GM18502 (cell line): ENCODE measurements around the gene FSTL4.
A peak's percentile ranks its signal among the peaks of the same experiment; 100 is the strongest.

Experiments used
- ATAC-seq: cut with Tn5 transposase; IDR thresholded peaks from one replicate; pipeline ENCODE4 v1.9.1; 2021; ENCODE audit warnings: mild to moderate bottlenecking; ENCODE audit not compliant: unreplicated experiment, poor library complexity

FSTL4 gene

GRCh38 chr5:133412661-133413060, 199.7 kb downstream of the FSTL4 start:
- ATAC-seq = no peak

DNA sequence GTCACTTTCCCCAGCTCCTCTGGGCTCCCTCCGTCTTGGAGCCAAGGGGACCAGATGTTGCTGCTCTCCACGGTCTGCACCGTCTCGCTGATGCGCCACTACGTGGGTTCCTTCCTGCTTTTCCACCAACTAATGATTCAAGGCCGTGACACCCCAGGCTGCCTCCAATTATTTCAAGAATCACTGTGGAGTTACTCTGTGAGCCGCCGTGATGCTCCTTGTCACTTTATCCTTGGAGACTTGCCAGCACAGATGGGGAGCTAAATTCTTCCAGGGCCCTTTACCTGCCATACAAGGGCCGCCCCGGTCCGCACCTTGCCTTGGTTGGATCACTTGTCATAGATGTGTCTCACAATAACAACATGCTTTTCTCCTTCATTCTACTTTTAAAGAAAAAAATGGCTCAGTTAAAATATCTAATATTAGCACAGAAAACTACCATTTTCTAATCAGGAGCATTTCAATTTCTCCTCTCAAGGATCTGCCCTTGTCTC, 202.0 kb downstream of the FSTL4 start:
- no peak for ATAC-seq

DNA sequence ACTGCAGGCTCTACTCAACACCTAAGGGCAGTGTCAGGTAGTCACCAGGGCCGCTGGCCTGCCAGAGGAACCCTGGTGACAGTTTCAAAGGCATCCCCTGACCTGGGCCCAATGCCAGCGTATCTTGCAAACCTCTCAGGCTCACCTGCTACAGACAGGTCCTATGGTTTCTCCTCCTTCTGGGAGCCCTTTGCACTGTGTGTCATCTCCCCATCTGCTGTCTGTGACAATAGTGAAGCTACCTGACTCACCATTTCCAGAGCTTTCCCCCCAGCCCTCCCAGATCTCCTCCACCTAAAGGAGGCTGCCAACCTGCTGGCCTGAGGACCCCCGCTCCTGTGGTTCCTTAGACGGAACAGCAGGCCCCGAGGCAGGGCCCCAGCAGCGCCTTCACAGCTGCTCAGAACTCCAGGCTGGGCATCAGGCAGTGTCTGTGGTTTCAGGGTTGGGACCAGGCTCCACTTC, 203.1 kb downstream of the FSTL4 start:
- ATAC-seq = no peak

DNA sequence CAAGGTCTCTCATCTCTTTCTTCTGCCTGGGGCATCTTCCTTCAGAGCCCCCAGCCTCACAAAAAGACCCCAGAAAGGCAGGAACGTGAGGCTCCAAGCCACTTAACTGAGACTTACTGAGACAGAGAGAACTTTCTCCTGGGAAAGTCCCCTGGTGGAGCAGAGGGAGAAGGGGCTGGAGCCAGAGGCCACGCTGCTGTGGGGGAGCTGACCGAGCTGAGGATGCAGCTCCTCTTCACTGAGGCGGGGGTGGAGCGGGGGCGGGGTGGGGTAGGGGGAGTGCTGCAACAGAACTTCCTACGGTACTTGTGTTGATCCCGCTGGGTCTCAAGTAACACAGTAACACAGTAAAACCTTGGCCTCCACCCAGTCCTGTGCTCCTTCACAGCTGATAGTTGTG, 204.0 kb downstream of the FSTL4 start:
- ATAC-seq = no peak

DNA sequence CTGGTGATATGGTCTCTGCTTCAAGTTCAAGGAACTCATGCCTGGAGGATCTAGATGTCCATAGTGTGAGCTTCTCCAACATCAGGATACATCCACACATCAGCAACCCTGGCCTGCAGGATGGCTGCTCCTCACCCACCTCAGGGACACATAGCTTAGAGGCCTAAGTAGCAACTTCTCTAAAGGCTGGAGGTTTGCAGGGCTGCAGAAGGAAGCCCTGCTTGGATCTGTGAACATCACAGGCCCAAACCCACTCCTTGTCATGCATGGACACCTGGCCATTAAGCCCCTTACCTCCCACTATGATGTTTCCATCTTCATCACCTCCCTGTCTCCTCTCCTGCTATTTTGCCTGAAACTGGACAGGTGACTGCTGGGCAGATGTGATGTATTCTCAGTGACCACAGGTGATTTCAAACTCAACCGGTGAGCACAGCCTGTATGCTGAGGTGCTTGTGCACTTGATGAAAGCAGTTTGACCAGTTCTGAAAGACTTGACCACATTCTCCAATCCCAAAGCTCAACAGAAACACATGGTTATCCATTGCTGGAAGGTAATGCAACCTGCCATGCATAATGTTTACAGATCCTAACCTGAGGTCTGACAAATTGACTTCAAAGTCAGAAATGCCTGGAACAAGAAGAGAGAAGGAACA, 205.2 kb downstream of the FSTL4 start:
- no peak for ATAC-seq

- ATAC-seq = no peak
Measured at GRCh38 chr5:133406208-133406976, 205.9 kb downstream of the FSTL4 start.

GRCh38 chr5:133405275-133406034, 206.9 kb downstream of the FSTL4 start:
- no peak for ATAC-seq

- no peak for ATAC-seq
Measured at GRCh38 chr5:133404724-133405123, 207.6 kb downstream of the FSTL4 start.

GRCh38 chr5:133403741-133404364, 208.5 kb downstream of the FSTL4 start:
- ATAC-seq = no peak

DNA sequence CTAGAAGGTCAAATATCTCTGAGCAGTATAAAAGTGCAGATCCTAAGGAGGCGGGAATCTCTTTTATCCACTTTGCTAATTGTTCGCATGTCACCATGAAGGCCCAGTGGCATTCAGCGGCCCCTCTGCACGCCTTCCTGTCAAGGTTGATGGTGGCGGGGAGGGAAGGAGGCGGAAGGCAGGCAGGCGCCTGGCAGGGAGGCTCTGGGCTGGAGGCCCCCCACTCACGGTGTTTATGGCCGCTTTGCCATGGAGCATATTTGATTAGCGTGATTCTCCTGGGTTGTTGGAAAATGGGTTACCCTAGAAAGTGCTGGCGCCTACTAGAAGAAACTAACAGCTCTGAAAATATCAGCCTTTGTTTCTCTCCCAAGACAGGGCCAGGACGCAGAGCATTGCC, 209.6 kb downstream of the FSTL4 start:
- ATAC-seq = no peak

DNA sequence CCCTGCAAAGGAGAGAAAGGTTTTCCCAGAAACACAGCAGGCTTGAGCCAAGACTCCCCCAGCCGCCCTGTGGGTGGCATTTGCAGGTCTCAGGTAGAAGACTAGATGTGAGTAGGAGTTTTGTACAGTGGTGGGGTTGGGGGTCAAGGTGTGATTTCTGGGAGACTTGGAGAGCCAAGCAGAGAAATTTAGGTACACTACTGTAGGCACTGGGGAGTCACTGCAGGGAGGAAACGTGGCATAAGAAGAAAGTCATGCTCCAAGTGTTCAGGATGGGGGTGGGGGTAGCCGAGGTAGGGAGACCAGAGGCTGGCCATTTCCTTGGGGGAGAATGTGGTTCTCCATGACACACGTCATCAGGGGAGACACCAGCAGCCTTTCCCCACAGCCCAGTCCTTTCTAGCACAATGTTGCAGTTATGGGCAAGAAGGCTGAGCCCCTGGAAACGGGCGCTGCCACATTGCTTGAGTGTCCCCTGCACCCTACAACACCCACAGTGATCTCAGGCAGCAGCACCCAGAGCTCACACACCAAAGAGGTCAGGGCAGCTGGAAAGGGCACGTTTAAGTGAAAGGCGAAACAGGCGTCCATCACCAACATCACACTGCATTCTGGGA, 210.5 kb downstream of the FSTL4 start:
- no peak for ATAC-seq

- ATAC-seq = no peak
Measured at GRCh38 chr5:133400831-133401351, 211.4 kb downstream of the FSTL4 start.

- no peak for ATAC-seq
Measured at GRCh38 chr5:133400120-133400519, 212.2 kb downstream of the FSTL4 start.

DNA sequence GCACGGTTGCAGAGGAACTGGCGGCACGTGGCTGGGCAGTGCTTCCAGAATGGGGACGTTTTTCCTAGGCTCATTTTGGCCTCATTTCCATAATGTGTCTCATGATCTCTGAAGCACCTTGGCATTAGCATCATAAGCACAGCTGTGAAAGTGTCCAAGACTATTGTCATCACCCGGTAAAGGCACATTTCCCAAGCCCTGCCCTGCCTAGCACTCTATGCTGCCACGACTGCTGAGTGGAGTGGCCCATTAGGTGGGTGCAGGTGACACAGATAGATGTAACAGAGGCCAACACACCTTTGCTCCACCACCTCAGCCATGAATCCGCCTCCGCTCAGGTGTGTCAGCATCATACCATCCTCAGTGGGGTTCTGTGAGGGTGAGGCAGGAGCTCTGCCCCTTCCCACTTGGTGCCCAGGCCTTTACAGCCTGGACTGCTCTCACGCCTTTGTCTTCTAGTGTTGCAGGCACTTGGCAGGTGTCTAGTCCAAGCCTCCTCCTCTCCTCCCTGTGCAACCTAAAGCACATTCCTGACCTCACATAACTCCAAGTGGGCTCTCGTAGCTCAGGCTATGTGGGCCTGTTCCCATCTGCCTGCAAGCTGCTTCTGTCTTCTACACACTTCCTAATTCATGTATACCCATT, 213.0 kb downstream of the FSTL4 start:
- no peak for ATAC-seq

GRCh38 chr5:133398646-133399101, 213.7 kb downstream of the FSTL4 start:
- peak; percentile 76 for ATAC-seq

DNA sequence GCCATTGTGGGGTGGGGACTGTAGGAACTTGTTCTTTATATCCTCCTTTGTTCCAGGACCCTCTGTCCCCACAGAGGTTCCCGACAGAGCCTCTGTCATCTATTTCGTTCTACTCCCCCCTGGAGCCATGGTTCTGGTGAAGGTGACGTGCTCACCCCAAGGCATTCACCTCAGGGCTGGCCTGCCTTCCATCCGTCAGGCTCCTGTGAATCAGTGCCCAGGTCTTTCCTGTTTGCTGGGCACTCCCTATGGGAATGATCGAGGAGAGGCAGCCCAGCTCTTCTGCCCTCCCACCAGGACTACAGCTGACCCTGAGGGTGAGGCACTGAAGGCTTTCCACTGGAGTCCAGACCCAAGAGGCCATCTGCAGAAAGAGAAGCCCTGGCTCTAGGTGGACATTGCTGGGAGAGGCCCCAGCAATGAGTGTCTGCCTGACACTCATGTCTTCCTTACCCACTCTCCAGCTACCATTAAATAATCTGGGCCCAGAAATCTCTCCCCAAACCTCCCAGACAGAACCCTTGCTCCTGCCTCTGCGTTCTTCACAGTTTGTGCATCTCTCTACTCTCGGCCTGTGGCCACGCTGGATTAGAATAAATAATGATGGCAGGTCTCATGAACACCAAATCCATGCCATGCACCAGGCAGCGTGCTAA, 214.2 kb downstream of the FSTL4 start:
- ATAC-seq = no peak

DNA sequence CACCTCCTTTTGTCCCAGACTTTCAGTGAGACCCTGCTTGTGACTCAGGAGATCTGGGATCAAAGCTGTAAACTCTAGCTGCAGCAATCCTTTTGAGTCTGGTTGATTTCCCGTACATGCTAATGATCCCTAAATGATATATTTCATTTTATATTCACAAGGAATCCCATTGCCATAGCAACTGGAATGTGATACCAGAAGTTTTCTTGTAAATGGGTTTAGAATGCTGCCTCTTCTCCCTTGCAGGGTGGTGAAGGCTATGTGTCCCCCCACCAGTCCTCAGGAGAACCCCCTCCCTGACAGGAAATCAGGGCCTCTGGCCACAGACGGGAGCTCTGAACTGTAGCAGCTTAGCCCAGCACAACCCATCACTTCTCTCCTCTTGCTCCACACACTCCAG, 215.0 kb downstream of the FSTL4 start:
- ATAC-seq = no peak

DNA sequence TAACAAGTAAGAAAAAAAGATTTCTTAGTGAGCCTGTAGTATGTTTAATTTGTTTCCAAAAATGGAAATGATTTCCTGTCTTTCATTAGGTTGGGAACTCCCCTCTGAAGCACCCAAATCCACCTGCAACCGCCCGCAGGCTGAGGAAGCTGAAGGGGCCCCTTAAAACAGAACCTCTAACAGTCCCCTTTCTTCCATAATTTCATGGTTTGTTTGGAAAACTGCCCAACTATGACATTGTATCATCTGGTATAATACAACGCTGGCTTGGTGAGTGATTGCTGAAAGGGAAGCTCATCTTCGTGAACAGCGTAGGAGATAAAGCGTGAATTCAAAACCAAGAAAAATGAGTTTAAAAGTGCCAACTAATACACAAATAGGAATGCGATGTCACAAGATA, 215.5 kb downstream of the FSTL4 start:
- no peak for ATAC-seq
